Immature natural killer cell (primary cell): Measurements from ENCODE around the gene ESR1. TPM values are rescaled to one million over a fixed set of nuclear protein-coding genes. Genes with fewer than 3 reads are reported as not detected.
"Not testable (repeated sequence)": the region's sequence is repeated elsewhere in the genome, so short reads cannot be mapped to it uniquely, and the experiment has no call there.

ENCODE experiments used
- DNase-seq, 3 donors: peaks; one replicate each; pipeline ENCODE4 v3.0.0; 2022; ENCODE audit warnings: mixed read lengths in 1 of 3
- H3K27ac Mint-ChIP-seq, 6 donors: one replicate each; pipeline ENCODE4 v1.8.0; 2020; ENCODE audit warnings: mixed read lengths in 6 of 6, mild to moderate bottlenecking in 5 of 6, inconsistent platforms in 4 of 6, moderate library complexity in 3 of 6
- H3K27me3 Mint-ChIP-seq, 3 donors: one replicate each; pipeline ENCODE4 v1.8.0; 2020 to 2021; ENCODE audit warnings: low read depth in 3 of 3, mild to moderate bottlenecking in 3 of 3, mixed read lengths in 3 of 3, moderate library complexity in 3 of 3, inconsistent platforms in 1 of 3
- H3K36me3 Mint-ChIP-seq, 3 donors: one replicate each; pipeline ENCODE4 v1.8.0; 2020; ENCODE audit warnings: mixed read lengths in 3 of 3, inconsistent platforms in 2 of 3, mild to moderate bottlenecking in 2 of 3
- H3K4me1 Mint-ChIP-seq, 2 donors: one replicate each; pipeline ENCODE4 v1.8.0; 2020; ENCODE audit warnings: inconsistent platforms in 2 of 2, mild to moderate bottlenecking in 2 of 2, mixed read lengths in 2 of 2, moderate library complexity in 1 of 2
- H3K4me3 Mint-ChIP-seq, 5 donors: one replicate each; pipeline ENCODE4 v1.8.0; 2020; ENCODE audit warnings: mild to moderate bottlenecking in 5 of 5, mixed read lengths in 5 of 5, inconsistent platforms in 3 of 5, moderate library complexity in 3 of 5
- H3K9me3 Mint-ChIP-seq, 6 donors: one replicate each; pipeline ENCODE4 v1.8.0; 2020; ENCODE audit warnings: mild to moderate bottlenecking in 6 of 6, mixed read lengths in 6 of 6, inconsistent platforms in 4 of 6, moderate library complexity in 3 of 6
- polyA plus RNA-seq, 3 donors: library from polyadenylated mRNA; unstranded; fragments of 300-500 nt; fragmentation: Illumina TruSeq; gene quantifications; one replicate each; pipeline ENCODE4 v1.2.3, GENCODE V29; 2021

The ESR1 gene
- polyA plus RNA-seq, 3 donors from 2014 or later: not detected

DNA sequence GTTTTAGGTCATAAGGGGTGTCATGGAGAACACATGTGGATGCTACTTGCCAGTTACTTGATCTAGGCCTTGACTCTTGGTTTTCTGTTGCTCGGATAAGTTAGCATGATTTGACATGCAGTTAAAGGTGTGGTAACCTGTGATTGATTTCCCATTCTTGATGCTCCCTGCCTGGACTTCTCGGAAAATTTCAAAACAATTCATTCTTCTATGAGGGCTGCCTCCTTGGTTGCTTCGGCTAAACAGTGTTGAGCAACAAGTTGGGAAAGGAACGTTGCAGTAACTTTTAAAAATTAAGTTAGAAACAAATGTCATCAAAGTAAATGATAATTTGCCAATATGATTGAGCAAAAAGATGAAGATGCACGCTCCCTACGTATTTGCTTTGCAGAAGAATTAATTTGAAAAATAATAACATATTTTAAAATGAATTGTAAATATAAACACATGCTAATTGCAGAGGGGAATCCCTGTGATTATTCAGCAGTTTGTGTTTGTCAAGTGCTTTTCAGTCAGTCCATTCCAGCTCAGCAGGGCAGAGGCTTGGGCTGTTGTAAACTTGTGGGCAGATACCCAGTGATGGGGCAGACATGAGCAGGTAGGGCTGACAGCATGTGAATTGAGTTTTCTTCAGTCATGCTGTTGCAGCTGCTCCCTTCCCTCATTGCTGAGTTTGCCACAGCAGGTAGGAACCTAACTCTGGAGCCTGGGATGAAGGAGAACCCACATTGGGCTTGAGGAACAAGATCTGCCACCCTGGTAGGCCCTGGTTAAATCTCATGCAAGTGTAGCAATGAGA is 110.2 kb downstream of the ESR1 start:
- Mint-ChIP-seq H3K27ac (no peak overlapping the region), H3K4me1 (no peaks in the 10 kb centered on the region), H3K27me3 (peaks cover 0 to 4% (median 0%) of the 10 kb centered on the region in 3 donors), H3K4me3 (no peak overlapping the region), H3K9me3 (peaks cover 0 to 10% (median 6%) of the 10 kb centered on the region in 6 donors), H3K36me3 (no peaks in the 10 kb centered on the region)
- no peak for DNase-seq

DNA sequence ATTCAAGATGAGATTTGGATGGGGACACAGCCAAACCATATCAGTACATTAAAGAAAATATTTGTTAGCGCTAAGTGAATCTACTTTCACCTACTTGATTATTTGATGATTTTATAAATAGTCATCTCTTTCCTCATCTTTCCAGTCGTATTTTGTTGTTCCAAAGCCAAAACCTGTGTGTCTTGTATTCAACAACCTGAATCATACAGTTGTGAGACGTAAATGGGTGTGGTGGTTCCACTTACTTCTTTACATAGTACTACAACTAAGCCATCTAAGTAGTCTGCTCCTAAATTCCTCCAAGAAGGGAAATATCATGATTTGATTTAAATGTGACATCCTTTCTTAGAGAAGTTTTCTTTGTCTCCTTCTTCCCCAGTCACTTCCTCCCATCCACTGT is 132.8 kb downstream of the ESR1 start:
- Mint-ChIP-seq H3K27me3 (peaks cover 0 to 2% (median 1%) of the 10 kb centered on the region in 3 donors), H3K4me3 (no peak overlapping the region), H3K27ac (no peak overlapping the region), H3K4me1 (no peaks in the 10 kb centered on the region), H3K36me3 (peaks cover 0 to 4% (median 0%) of the 10 kb centered on the region in 3 donors), H3K9me3 (no peaks in the 10 kb centered on the region)
- no peak for DNase-seq

- peaks cover 0 to 2% (median 0%) of the 10 kb centered on the region in 3 donors for H3K27me3 Mint-ChIP-seq
- H3K36me3 Mint-ChIP-seq: peaks cover 0 to 19% (median 10%) of the 10 kb centered on the region in 3 donors
- H3K27ac Mint-ChIP-seq: peak overlapping the region in 5 of 6 donors; percentile 31 to 71 (median 56)
- H3K9me3 Mint-ChIP-seq: peaks cover 0 to 8% (median 2%) of the 10 kb centered on the region in 6 donors
- peak; percentile 11 to 19 (median 18) for DNase-seq
- H3K4me3 Mint-ChIP-seq: peak overlapping the region; percentile 72 to 83 (median 79)
- peaks cover 33 to 35% of the 10 kb centered on the region in 2 donors for H3K4me1 Mint-ChIP-seq
These were observed 140.7 kb downstream of the ESR1 start for GRCh38 chr6:151948002-151948743.

DNA sequence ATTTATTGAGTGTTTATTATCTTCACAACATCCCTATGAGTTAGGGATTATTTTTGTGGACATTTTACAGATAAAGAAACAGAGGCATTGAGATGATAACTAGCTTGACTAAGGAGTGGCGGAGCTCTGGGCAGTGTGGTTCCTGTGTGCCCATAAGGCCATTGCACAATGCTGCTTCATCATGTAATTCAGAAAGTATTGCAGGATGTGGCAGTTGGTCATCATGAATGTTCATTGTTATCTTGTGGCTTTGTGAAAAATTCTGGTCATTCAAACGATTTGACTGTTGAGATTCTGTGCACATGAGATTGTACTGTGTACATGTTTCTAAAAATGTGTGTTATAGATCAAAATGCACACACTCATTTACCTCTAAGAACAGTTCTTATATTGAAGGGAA is 150.8 kb downstream of the ESR1 start:
- Mint-ChIP-seq H3K27ac (no peak overlapping the region), H3K4me1 (peaks cover 14 to 27% of the 10 kb centered on the region in 2 donors), H3K27me3 (peaks cover 7 to 13% (median 8%) of the 10 kb centered on the region in 3 donors), H3K36me3 (no peaks in the 10 kb centered on the region), H3K9me3 (peaks cover 0 to 5% (median 0%) of the 10 kb centered on the region in 6 donors), H3K4me3 (no peak overlapping the region)
- no peak for DNase-seq

- peaks cover 8 to 13% (median 9%) of the 10 kb centered on the region in 3 donors for H3K27me3 Mint-ChIP-seq
These were observed 151.6 kb downstream of the ESR1 start for GRCh38 chr6:151959086-151959485.

DNA sequence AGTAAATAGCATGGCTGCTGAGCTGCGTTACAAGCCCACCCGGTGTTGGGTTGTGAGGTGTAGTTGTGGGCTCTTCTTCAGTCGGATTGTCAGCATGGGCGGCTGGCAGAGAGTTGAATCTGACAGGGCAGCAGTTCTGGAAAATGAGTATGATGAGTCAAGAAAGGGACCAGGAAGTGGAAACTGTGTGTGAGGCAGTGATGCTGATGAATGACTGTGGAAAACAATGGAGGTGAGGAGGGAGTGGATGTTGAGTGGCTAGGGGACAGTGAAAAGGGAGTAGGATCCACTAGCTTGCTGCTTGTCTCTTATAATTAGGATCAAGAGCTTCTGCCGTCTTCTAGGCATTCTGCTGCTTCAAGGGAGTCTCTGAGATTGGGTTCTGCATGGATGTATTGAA is 154.3 kb downstream of the ESR1 start:
- Mint-ChIP-seq H3K36me3 (no peaks in the 10 kb centered on the region), H3K4me1 (peaks cover 19 to 35% of the 10 kb centered on the region in 2 donors), H3K27me3 (peaks cover 11 to 15% (median 13%) of the 10 kb centered on the region in 3 donors), H3K4me3 (peak overlapping the region in 1 of 5 donors; percentile 38), H3K27ac (no peak overlapping the region), H3K9me3 (peaks cover 0 to 5% (median 0%) of the 10 kb centered on the region in 6 donors)
- DNase-seq: no peak

More at GRCh38 chr6:151959086-151959485, 151.6 kb downstream of the ESR1 start:
- no peak for DNase-seq
- Mint-ChIP-seq H3K4me1 (peaks cover 19 to 35% of the 10 kb centered on the region in 2 donors), H3K36me3 (no peaks in the 10 kb centered on the region), H3K27ac (no peak overlapping the region), H3K4me3 (no peak overlapping the region), H3K9me3 (peaks cover 0 to 5% (median 0%) of the 10 kb centered on the region in 6 donors)

DNA sequence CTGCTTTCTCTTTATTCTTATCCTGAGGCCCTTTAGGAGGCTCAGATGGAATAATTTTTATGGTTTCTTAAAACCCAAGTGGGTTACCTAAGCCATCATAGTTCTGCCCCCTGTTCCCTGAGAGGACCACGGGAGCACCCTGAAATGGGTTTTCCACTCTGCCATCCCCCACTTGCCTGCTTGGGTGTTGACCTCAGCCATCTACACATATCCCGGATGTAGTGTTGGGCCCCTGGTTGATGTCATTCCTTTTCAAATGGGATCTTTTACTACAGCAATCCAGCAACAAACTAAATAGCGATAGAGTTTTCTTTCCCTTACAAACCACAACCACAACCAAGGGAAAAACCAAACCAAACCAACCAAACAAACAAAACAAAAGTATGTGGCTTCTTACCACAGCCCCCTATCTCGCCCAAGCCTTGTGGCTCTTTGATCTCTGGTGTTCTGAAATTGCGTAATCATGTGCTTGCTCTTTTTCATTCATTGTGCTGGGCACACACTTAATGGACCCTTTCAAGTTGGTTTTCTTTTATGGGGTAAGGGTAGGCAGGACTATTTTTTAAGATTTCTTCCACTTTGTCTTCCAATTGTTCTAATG is 154.9 kb downstream of the ESR1 start:
- peak overlapping the region in 1 of 6 donors; percentile 11 for H3K27ac Mint-ChIP-seq
- H3K4me3 Mint-ChIP-seq: peak overlapping the region in 3 of 5 donors; percentile 1 to 57 (median 2)

GRCh38 chr6:151963001-151963400 is 155.5 kb downstream of the ESR1 start:
- no peaks in the 10 kb centered on the region for H3K36me3 Mint-ChIP-seq
- peaks cover 13 to 22% (median 14%) of the 10 kb centered on the region in 3 donors for H3K27me3 Mint-ChIP-seq

More for the DNA sequence above, 154.9 kb downstream of the ESR1 start:
- Mint-ChIP-seq H3K36me3 (no peaks in the 10 kb centered on the region), H3K9me3 (peaks cover 0 to 9% (median 0%) of the 10 kb centered on the region in 6 donors), H3K27me3 (peaks cover 11 to 16% (median 13%) of the 10 kb centered on the region in 3 donors), H3K4me1 (peaks cover 19 to 35% of the 10 kb centered on the region in 2 donors)
- DNase-seq: peak; percentile 7 to 26 (median 18)

DNA sequence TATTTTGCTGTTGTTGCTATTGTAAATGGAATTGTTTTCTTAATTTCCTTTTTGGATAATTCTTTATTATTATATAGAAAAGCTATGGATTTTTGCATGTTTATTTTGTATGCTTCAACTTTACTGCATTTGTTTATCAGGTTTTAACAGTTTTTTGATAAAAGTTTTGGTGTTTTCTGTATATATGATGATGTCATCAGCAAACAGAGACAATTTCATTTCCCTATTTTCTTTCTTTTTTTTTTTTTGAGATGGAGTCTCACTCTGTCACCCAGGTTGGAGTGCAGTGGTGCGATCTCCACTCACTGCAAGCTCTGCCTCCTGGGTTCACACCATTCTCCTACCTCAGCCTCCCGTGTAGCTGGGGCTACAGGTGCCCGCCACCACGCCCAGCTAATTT is 156.9 kb downstream of the ESR1 start:
- Mint-ChIP-seq H3K4me1 (peaks cover 19 to 35% of the 10 kb centered on the region in 2 donors), H3K27me3 (peaks cover 15 to 22% (median 15%) of the 10 kb centered on the region in 3 donors), H3K9me3 (peaks cover 0 to 19% (median 4%) of the 10 kb centered on the region in 6 donors)
- not testable (repeated sequence) for H3K36me3 Mint-ChIP-seq, H3K4me3 Mint-ChIP-seq, H3K27ac Mint-ChIP-seq, DNase-seq

More at GRCh38 chr6:151963001-151963400, 155.5 kb downstream of the ESR1 start:
- peaks cover 0 to 13% (median 1%) of the 10 kb centered on the region in 6 donors for H3K9me3 Mint-ChIP-seq
- H3K27ac Mint-ChIP-seq: no peak overlapping the region
- peaks cover 19 to 35% of the 10 kb centered on the region in 2 donors for H3K4me1 Mint-ChIP-seq
- H3K4me3 Mint-ChIP-seq: no peak overlapping the region
- no peak for DNase-seq

- Mint-ChIP-seq H3K9me3 (peaks cover 0 to 5% (median 0%) of the 10 kb centered on the region in 6 donors), H3K4me1 (no peaks in the 10 kb centered on the region), H3K4me3 (no peak overlapping the region), H3K27ac (no peak overlapping the region), H3K36me3 (no peaks in the 10 kb centered on the region), H3K27me3 (peaks cover 0 to 8% (median 4%) of the 10 kb centered on the region in 3 donors)
- DNase-seq: no peak
These were observed 166.7 kb downstream of the ESR1 start for GRCh38 chr6:151974061-151974617.

- Mint-ChIP-seq H3K27me3 (peaks cover 0 to 5% (median 0%) of the 10 kb centered on the region in 3 donors), H3K9me3 (peaks cover 0 to 5% (median 0%) of the 10 kb centered on the region in 6 donors), H3K4me1 (no peaks in the 10 kb centered on the region), H3K36me3 (no peaks in the 10 kb centered on the region), H3K4me3 (no peak overlapping the region), H3K27ac (no peak overlapping the region)
- no peak for DNase-seq
These were observed 168.3 kb downstream of the ESR1 start for GRCh38 chr6:151975795-151976194.

DNA sequence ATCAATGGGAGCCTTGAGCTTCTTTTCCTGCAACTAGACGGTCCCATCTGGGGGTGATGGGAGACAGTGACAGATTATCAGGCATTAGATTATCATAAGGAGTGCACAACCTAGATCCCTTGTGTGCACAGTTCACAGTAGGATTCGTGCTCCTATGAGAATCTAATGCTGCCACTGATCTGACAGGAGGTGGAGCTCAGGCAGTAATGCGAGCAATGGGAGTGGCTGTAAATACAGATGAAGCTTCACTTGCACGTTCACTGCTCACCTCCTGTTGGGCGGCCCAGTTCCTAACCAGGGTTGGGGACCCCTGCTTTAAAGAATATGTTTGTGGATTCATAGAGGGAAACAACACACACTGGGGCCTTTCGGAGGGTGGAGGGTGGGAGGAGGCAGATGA is 180.7 kb downstream of the ESR1 start:
- not testable (repeated sequence) for H3K4me3 Mint-ChIP-seq, H3K4me1 Mint-ChIP-seq, DNase-seq, H3K27me3 Mint-ChIP-seq, H3K27ac Mint-ChIP-seq, H3K36me3 Mint-ChIP-seq, H3K9me3 Mint-ChIP-seq

GRCh38 chr6:151992091-151992490 is 184.6 kb downstream of the ESR1 start:
- DNase-seq: no peak
- peaks cover 2 to 11% (median 2%) of the 10 kb centered on the region in 3 donors for H3K27me3 Mint-ChIP-seq
- no peaks in the 10 kb centered on the region for H3K36me3 Mint-ChIP-seq
- no peak overlapping the region for H3K4me3 Mint-ChIP-seq
- H3K27ac Mint-ChIP-seq: no peak overlapping the region
- no peaks in the 10 kb centered on the region for H3K4me1 Mint-ChIP-seq
- no peaks in the 10 kb centered on the region for H3K9me3 Mint-ChIP-seq
